IMR-90 (cell line): ENCODE measurements around the gene CLEC16A.

Experiments used
- BHLHE40 ChIP-seq: fragments of 150-350 bp; IDR thresholded peaks from 2 replicates; pipeline ENCODE4 v1.6.1; 2016; ENCODE audit warnings: mild to moderate bottlenecking, low read depth, low read length
- CEBPB ChIP-seq: IDR thresholded peaks from 2 replicates; pipeline ENCODE4 v1.6.1; 2012; ENCODE audit warnings: low read depth, low read length, improper control_type of control experiment
- CHD1 ChIP-seq: IDR thresholded peaks from 2 replicates; pipeline ENCODE4 v1.6.1; 2012; ENCODE audit warnings: low read depth, low read length, improper control_type of control experiment
- FOS ChIP-seq: fragments of 150-350 bp; IDR thresholded peaks from 2 replicates; pipeline ENCODE4 v1.6.1; 2016; ENCODE audit warnings: low read depth, low read length
- MAFK ChIP-seq: IDR thresholded peaks from 2 replicates; pipeline ENCODE4 v1.6.1; 2012; ENCODE audit warnings: low read depth, low read length, improper control_type of control experiment
- MXI1 ChIP-seq: IDR thresholded peaks from 2 replicates; pipeline ENCODE4 v1.6.1; 2012; ENCODE audit warnings: low read depth, mild to moderate bottlenecking, low read length, moderate library complexity, borderline replicate concordance
- POLR2A ChIP-seq: IDR thresholded peaks from 2 replicates; pipeline ENCODE4 v1.6.1; 2012; ENCODE audit warnings: mild to moderate bottlenecking, low read depth, low read length
- RAD21 ChIP-seq: IDR thresholded peaks from 2 replicates; pipeline ENCODE4 v1.6.1; 2012; ENCODE audit warnings: low read length, improper control_type of control experiment
- RCOR1 ChIP-seq: IDR thresholded peaks from 2 replicates; pipeline ENCODE4 v1.6.1; 2012; ENCODE audit warnings: mild to moderate bottlenecking, low read length, improper control_type of control experiment; ENCODE audit not compliant: insufficient replicate concordance
- RFX5 ChIP-seq: IDR thresholded peaks from 2 replicates; pipeline ENCODE4 v1.8.0; 2012; ENCODE audit warnings: low read depth, mild to moderate bottlenecking, low read length, moderate library complexity
- TF ChIP-seq, protein P1 (sequence below): conservative IDR thresholded peaks from 2 replicates; pipeline ENCODE4 v1.5.1; 2012; ENCODE audit warnings: mild to moderate bottlenecking, low read depth, low read length, improper control_type of control experiment
- TF ChIP-seq, protein P2 (sequence below): fragments of 150-350 bp; IDR thresholded peaks from 2 replicates; pipeline ENCODE4 v1.6.1; 2017; ENCODE audit warnings: mild to moderate bottlenecking, antibody characterized with exemption, low read length, low read depth
- TF ChIP-seq, protein P3 (sequence below): fragments of 150-350 bp; IDR thresholded peaks from 2 replicates; pipeline ENCODE4 v1.6.1; 2016; ENCODE audit warnings: low read depth, mild to moderate bottlenecking, low read length, moderate library complexity, borderline replicate concordance

DNA sequence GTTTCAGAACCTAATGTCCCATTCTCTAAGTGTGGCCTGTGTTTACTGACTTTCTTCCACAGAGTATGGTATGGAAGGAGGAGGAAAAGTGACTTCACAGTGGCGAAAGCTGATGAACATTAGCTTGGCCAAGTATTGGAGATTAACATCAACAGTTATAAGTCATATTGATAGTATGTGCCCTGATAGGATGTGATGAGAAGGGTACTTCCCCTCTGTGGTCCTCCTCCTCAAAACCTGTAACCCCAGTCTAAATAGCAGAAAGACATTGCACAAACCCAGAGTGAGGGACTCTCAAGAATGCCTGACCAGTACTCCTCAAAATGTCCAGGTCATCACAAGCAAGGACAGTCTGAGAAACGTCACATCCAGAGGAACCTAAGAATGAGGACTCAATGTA lies 73.1 kb downstream of the CLEC16A start:
- TF ChIP-seq RAD21 (no peak), MAFK (no peak), POLR2A (no peak), RCOR1 (no peak), FOS (no peak), RFX5 (no peak), MXI1 (no peak), BHLHE40 (no peak), CHD1 (no peak), CEBPB (no peak)
- TF ChIP-seq, protein P1, sequence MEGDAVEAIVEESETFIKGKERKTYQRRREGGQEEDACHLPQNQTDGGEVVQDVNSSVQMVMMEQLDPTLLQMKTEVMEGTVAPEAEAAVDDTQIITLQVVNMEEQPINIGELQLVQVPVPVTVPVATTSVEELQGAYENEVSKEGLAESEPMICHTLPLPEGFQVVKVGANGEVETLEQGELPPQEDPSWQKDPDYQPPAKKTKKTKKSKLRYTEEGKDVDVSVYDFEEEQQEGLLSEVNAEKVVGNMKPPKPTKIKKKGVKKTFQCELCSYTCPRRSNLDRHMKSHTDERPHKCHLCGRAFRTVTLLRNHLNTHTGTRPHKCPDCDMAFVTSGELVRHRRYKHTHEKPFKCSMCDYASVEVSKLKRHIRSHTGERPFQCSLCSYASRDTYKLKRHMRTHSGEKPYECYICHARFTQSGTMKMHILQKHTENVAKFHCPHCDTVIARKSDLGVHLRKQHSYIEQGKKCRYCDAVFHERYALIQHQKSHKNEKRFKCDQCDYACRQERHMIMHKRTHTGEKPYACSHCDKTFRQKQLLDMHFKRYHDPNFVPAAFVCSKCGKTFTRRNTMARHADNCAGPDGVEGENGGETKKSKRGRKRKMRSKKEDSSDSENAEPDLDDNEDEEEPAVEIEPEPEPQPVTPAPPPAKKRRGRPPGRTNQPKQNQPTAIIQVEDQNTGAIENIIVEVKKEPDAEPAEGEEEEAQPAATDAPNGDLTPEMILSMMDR: no peak
- TF ChIP-seq, protein P2, sequence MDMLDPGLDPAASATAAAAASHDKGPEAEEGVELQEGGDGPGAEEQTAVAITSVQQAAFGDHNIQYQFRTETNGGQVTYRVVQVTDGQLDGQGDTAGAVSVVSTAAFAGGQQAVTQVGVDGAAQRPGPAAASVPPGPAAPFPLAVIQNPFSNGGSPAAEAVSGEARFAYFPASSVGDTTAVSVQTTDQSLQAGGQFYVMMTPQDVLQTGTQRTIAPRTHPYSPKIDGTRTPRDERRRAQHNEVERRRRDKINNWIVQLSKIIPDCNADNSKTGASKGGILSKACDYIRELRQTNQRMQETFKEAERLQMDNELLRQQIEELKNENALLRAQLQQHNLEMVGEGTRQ: no peak
- TF ChIP-seq, protein P3, sequence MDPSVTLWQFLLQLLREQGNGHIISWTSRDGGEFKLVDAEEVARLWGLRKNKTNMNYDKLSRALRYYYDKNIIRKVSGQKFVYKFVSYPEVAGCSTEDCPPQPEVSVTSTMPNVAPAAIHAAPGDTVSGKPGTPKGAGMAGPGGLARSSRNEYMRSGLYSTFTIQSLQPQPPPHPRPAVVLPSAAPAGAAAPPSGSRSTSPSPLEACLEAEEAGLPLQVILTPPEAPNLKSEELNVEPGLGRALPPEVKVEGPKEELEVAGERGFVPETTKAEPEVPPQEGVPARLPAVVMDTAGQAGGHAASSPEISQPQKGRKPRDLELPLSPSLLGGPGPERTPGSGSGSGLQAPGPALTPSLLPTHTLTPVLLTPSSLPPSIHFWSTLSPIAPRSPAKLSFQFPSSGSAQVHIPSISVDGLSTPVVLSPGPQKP: no peak
